ENCODE data around the gene ZNF594. TPM values are rescaled to one million over a fixed set of nuclear protein-coding genes. Genes with fewer than 3 reads are reported as not detected.

The ZNF594 gene
- total RNA-seq, 1 experiment from 2014 or later, result 12.5 TPM

- Histone ChIP-seq H4K8ac (replicated peaks; ENCODE audit: insufficient read length, low read depth, low read length) (no peak overlapping the region), H3K27me3 (ENCODE audit: insufficient read depth, low read length) (no peaks in the 10 kb centered on the region), H3K4me1 (ENCODE audit: insufficient read depth, low read length) (no peaks in the 10 kb centered on the region), H4K91ac (ENCODE audit: insufficient read length, low read depth, low read length) (no peak overlapping the region), H3K4me2 (ENCODE audit: insufficient read depth, insufficient read length, low read length) (no peak overlapping the region), H2BK120ac (ENCODE audit: low read depth, low read length, poor library complexity, severe bottlenecking) (no peak overlapping the region), H3K23me2 (ENCODE audit: insufficient read length, low read depth, low read length, poor library complexity, severe bottlenecking) (no peaks in the 10 kb centered on the region), H2BK20ac (ENCODE audit: low read depth, low read length, poor library complexity, severe bottlenecking) (no peak overlapping the region), H3K23ac (ENCODE audit: insufficient read length, low read depth, low read length) (no peak overlapping the region), H3K18ac (ENCODE audit: insufficient read length, low read depth, low read length) (no peak overlapping the region), H3K56ac (ENCODE audit: insufficient read length, low read depth, low read length) (no peak overlapping the region), H3T11ph (ENCODE audit: low read length) (no peak overlapping the region), H2BK15ac (ENCODE audit: low read depth, low read length) (no peak overlapping the region), H3K9me3 (ENCODE audit: control insufficient read depth, low read depth, low read length) (peaks cover 95% of the 10 kb centered on the region), H4K20me1 (ENCODE audit: control insufficient read depth, insufficient read depth, insufficient read length) (no peaks in the 10 kb centered on the region), H3K9ac (ENCODE audit: extremely low read depth, insufficient read length, low read length) (no peak overlapping the region), H3K27ac (ENCODE audit: insufficient read length, low read depth, low read length) (no peak overlapping the region), H2AFZ (ENCODE audit: low read length) (no peak overlapping the region), H3K79me2 (ENCODE audit: insufficient read depth, low read length) (no peaks in the 10 kb centered on the region), H2BK12ac (ENCODE audit: insufficient read length, low read depth, low read length) (no peak overlapping the region), H3K79me1 (ENCODE audit: insufficient read depth, low read depth, low read length, poor library complexity, severe bottlenecking) (no peaks in the 10 kb centered on the region), H2AK5ac (ENCODE audit: insufficient read length, low read length) (no peak overlapping the region), H2BK5ac (ENCODE audit: insufficient read length, low read length) (no peak overlapping the region), H3K4ac (ENCODE audit: low read depth, low read length) (no peak overlapping the region), H4K5ac (ENCODE audit: insufficient read length, low read depth, low read length) (no peak overlapping the region), H3K14ac (ENCODE audit: insufficient read depth, low read length) (no peak overlapping the region)
- no peaks in the 10 kb centered on the region for H3K4me1 Mint-ChIP-seq
- H3K4me3 Mint-ChIP-seq, result no peak overlapping the region
- DNase-seq, result no peak
- peaks cover 93 to 97% of the 10 kb centered on the region in 2 experiments for H3K9me3 Mint-ChIP-seq
- WGBS (ENCODE audit: extremely low coverage, insufficient read length, low lambda C conversion rate), result no CpG with 5 or more reads among the region's 2 CpGs
- peaks cover 87 to 100% (median 92%) of the 10 kb centered on the region in 3 experiments for H3K36me3 Mint-ChIP-seq (ENCODE audit: insufficient read depth in 1 of 3, low read depth in 3 of 3)
- peaks cover 50% of the 10 kb centered on the region for H3K27me3 Mint-ChIP-seq (ENCODE audit: low read depth)
- TF ChIP-seq CTCF (conservative IDR thresholded peaks at IDR 0.05), result no peak
- H3K27ac Mint-ChIP-seq, result no peak overlapping the region
Observed at GRCh38 chr17:5184288-5184687, 7.4 kb downstream of the ZNF594 start.

Data from H9 (cell line).